Ammon's horn (tissue), 1 donor: ENCODE measurements around the gene CDH23.

Experiments
- DNase-seq: peaks from one replicate; pipeline ENCODE4 v3.0.0-alpha.2; 2016; ENCODE audit warnings: low spot score

The CDH23 gene

GRCh38 chr10:71818674-71819260, 422.0 kb downstream of the CDH23 start:
- no peak for DNase-seq

- DNase-seq, result no peak
Observed at GRCh38 chr10:71819441-71819861, 422.7 kb downstream of the CDH23 start.

GRCh38 chr10:71819985-71820384, 423.3 kb downstream of the CDH23 start:
- no peak for DNase-seq

GRCh38 chr10:71820966-71821365, 424.2 kb downstream of the CDH23 start:
- DNase-seq, result no peak

GRCh38 chr10:71821909-71822763, 425.4 kb downstream of the CDH23 start:
- no peak for DNase-seq

GRCh38 chr10:71823356-71823755, 426.6 kb downstream of the CDH23 start:
- DNase-seq, result no peak

- no peak for DNase-seq
Observed at GRCh38 chr10:71824333-71824732, 427.6 kb downstream of the CDH23 start.

GRCh38 chr10:71825217-71825616, 428.5 kb downstream of the CDH23 start:
- no peak for DNase-seq

GRCh38 chr10:71827852-71828251, 431.1 kb downstream of the CDH23 start:
- DNase-seq, result no peak

GRCh38 chr10:71828702-71829101, 432.0 kb downstream of the CDH23 start:
- DNase-seq, result no peak

- no peak for DNase-seq
Observed at GRCh38 chr10:71829171-71829570, 432.5 kb downstream of the CDH23 start.

- DNase-seq, result no peak
Observed at GRCh38 chr10:71829896-71830295, 433.2 kb downstream of the CDH23 start.

- DNase-seq, result no peak
Observed at GRCh38 chr10:71830726-71831125, 434.0 kb downstream of the CDH23 start.

- no peak for DNase-seq
Observed at GRCh38 chr10:71831646-71832552, 435.2 kb downstream of the CDH23 start.

GRCh38 chr10:71832967-71833366, 436.2 kb downstream of the CDH23 start:
- no peak for DNase-seq

GRCh38 chr10:71833451-71834342, 437.0 kb downstream of the CDH23 start:
- no peak for DNase-seq

GRCh38 chr10:71834343-71834674, 437.6 kb downstream of the CDH23 start:
- DNase-seq, result no peak

- DNase-seq, result peak; percentile 92
Observed at GRCh38 chr10:71835671-71836595, 439.2 kb downstream of the CDH23 start.

- no peak for DNase-seq
Observed at GRCh38 chr10:71836596-71836974, 439.9 kb downstream of the CDH23 start.

GRCh38 chr10:71837098-71837827, 440.5 kb downstream of the CDH23 start:
- no peak for DNase-seq
